ENCODE results near the gene CALHM2.

DNA sequence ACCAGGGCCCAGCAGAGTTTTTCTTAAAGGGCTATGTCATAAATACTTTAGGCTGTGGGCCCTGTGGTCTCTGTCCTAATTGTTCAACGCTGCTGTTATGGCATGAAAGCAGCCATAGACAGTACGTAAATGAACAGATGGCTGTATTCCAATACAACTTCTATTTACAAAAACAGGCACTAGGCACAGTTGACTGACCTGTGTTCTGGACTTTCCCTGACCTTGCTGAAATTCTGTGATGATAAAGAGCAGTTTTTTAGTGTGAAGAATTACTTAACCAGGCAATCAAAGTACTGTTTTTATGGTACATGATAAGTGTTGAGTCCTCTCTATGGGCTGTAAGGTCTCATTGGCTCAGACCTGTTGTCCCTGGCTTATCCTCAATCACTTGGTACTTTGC is 38.6 kb downstream of the CALHM2 start:
- TF ChIP-seq POLR2AphosphoS5 (IDR thresholded peaks at IDR 0.05; ENCODE audit: low read depth, low read length) (no peak), REST (IDR thresholded peaks at IDR 0.05; ENCODE audit: insufficient read depth in 1 of 2, low read depth in 2 of 2, low read length in 2 of 2) (no peak), TAF1 (IDR thresholded peaks at IDR 0.05; ENCODE audit: borderline replicate concordance, insufficient read depth, low read length) (no peak)
